ENCODE results near the gene SRGAP3. TPM values are rescaled to one million over a fixed set of nuclear protein-coding genes. Genes with fewer than 3 reads are reported as not detected.

Gene SRGAP3
- total RNA-seq, 1 donor from 2014 or later = 0.54 TPM

GRCh38 chr3:9133656-9134055 is 115.8 kb downstream of the SRGAP3 start:
- no peak for DNase-seq (ENCODE audit: low spot score)
- peaks cover 23% of the 10 kb centered on the region for H3K27me3 Mint-ChIP-seq (ENCODE audit: insufficient read depth)
- intact Hi-C loops (cut with micrococcal nuclease) = no loop called here
- H3K4me3 Mint-ChIP-seq = no peak overlapping the region
- H3K4me1 Mint-ChIP-seq (ENCODE audit: low read depth) = no peaks in the 10 kb centered on the region
- H3K27ac Mint-ChIP-seq = no peak overlapping the region
- H3K9me3 Mint-ChIP-seq = no peaks in the 10 kb centered on the region
- no peaks in the 10 kb centered on the region for H3K36me3 Mint-ChIP-seq (ENCODE audit: low read depth)

DNA sequence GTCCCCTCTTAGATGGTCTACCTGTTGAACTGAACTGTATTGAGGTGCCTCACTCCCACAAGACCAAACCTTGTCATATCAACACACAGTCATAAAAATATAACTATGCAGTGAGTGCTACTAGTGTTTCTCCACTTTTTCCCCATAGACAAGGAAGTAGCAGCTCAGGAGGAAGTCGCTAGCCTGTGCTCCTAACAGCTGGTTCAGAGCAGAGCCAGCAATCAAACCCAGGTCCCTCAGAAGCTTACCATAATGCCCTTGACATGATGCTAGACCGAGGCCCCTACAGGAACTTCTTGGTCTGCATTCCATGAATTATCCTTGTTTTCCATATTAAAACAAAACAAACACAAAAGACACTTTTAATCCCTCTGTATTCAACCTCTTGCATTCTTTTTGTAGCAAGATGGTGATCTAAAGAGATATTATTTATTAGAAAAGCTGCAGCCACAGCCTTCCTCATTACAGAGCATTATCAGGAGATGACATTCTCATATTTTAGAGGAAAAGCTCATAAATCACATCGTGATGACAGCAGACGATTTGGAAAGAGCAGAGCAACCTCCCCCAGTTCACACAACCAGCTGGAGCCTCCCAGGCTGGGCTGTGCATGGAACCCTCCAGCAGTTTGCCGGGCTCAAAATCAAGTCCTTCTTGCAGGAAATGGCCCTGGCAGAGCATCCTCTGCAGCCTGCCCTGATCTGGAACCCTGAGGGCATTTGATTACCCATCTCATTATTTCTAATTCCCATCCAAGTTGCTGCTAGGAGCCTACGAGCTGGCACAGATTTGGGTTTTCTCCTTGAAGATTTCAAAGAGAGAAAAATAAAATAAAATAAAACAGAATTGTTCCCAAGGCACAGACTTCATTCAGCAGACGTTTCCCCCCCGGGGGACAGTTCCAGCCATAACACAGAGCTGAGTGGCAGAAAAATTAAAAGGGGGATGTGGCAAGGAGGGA is 118.8 kb downstream of the SRGAP3 start:
- intact Hi-C loops (cut with micrococcal nuclease) = no loop called here

DNA sequence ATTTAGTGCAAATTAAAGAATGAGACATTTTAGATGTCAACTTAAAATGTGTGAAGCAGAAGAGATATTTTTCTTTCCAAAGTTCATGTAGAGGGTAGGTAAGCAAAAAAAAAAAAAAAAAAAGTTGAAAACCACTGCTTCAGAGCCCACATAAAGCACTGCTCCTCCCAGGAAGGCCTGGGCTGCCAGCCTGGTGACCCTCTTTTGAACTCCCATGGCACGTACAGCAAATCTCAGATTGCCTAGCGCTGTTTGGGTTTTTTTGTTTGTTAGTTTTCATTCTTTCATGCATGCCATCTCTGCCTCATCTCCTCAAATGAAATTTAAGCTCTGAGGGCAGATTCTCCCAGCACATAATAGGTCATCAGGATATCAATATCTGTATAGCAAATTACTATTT is 120.1 kb downstream of the SRGAP3 start:
- DNase-seq (ENCODE audit: low spot score) = no peak
- Mint-ChIP-seq H3K9me3 (no peaks in the 10 kb centered on the region), H3K27ac (no peak overlapping the region), H3K4me1 (ENCODE audit: low read depth) (no peaks in the 10 kb centered on the region), H3K4me3 (no peak overlapping the region), H3K27me3 (ENCODE audit: insufficient read depth) (peaks cover 12% of the 10 kb centered on the region), H3K36me3 (ENCODE audit: low read depth) (no peaks in the 10 kb centered on the region)
- intact Hi-C loops (cut with micrococcal nuclease) = no loop called here

More for the DNA sequence above, 118.8 kb downstream of the SRGAP3 start:
- H3K9me3 Mint-ChIP-seq = no peaks in the 10 kb centered on the region
- no peak overlapping the region for H3K27ac Mint-ChIP-seq
- no peak for DNase-seq (ENCODE audit: low spot score)
- no peaks in the 10 kb centered on the region for H3K36me3 Mint-ChIP-seq (ENCODE audit: low read depth)
- H3K4me3 Mint-ChIP-seq = no peak overlapping the region
- peaks cover 13% of the 10 kb centered on the region for H3K27me3 Mint-ChIP-seq (ENCODE audit: insufficient read depth)
- no peaks in the 10 kb centered on the region for H3K4me1 Mint-ChIP-seq (ENCODE audit: low read depth)

- Mint-ChIP-seq H3K27ac (no peak overlapping the region), H3K27me3 (ENCODE audit: insufficient read depth) (no peaks in the 10 kb centered on the region), H3K4me3 (no peak overlapping the region), H3K36me3 (ENCODE audit: low read depth) (no peaks in the 10 kb centered on the region), H3K4me1 (ENCODE audit: low read depth) (no peaks in the 10 kb centered on the region), H3K9me3 (no peaks in the 10 kb centered on the region)
- DNase-seq (ENCODE audit: low spot score) = no peak
- intact Hi-C loops (cut with micrococcal nuclease) = no loop called here
Measured at GRCh38 chr3:9125278-9125951, 124.0 kb downstream of the SRGAP3 start.

GRCh38 chr3:9124730-9125129 is 124.7 kb downstream of the SRGAP3 start:
- no peak for DNase-seq (ENCODE audit: low spot score)
- H3K27me3 Mint-ChIP-seq (ENCODE audit: insufficient read depth) = no peaks in the 10 kb centered on the region
- H3K27ac Mint-ChIP-seq = no peak overlapping the region
- no peaks in the 10 kb centered on the region for H3K9me3 Mint-ChIP-seq
- H3K4me1 Mint-ChIP-seq (ENCODE audit: low read depth) = no peaks in the 10 kb centered on the region
- H3K36me3 Mint-ChIP-seq (ENCODE audit: low read depth) = no peaks in the 10 kb centered on the region
- no peak overlapping the region for H3K4me3 Mint-ChIP-seq
- intact Hi-C loops (cut with micrococcal nuclease) = no loop called here

DNA sequence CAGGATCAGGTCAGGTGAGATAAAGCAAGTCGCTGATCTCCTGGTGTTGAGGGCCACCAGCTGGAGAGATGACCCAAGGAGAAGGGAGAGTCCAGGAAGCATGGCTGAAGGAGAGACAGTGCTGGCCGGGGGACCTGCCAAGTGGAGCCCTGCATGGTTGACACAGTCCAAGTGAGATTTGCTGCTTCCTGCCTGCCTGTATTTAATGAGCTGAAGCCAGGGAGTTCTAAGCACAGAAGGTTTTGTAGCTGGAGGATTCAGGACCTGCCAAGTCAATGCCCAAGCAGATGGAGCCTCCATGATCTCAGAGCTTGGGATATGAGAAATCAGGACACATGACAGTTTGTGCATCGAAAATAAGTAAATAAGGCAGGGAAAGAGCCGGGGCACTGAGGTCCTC is 125.6 kb downstream of the SRGAP3 start:
- Mint-ChIP-seq H3K9me3 (no peaks in the 10 kb centered on the region), H3K27me3 (ENCODE audit: insufficient read depth) (no peaks in the 10 kb centered on the region), H3K36me3 (ENCODE audit: low read depth) (no peaks in the 10 kb centered on the region), H3K27ac (no peak overlapping the region), H3K4me3 (no peak overlapping the region), H3K4me1 (ENCODE audit: low read depth) (no peaks in the 10 kb centered on the region)
- no peak for DNase-seq (ENCODE audit: low spot score)
- intact Hi-C loops (cut with micrococcal nuclease) = no loop called here

DNA sequence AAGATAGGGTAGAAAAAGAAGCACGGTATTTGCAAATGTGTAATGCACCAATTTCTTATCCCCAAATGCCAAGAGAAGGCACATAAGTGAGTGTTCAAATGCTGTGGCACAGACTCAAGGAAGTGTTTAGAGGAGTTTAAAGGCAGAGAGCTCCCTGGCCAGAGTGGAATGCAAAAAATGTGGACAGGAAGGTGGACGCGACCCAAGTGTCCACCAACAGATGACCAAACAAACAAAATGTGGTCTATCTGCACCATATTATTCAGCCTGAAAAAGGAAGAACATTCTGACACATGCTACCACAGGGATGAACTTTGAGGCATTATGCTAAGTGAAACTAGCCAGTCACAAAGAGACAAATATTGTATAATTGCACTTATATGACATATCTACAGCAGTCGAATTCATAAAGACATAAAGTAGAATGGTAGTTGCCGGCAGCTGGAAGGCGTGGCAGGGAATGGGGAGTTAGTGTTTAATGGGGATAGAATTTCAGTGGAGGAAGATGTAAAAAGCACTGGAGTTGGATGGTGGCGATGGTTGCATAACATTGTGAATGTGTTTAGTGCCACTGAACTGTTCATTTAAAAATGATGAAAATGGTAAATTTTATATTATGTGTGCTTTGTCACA is 126.6 kb downstream of the SRGAP3 start:
- Mint-ChIP-seq H3K9me3 (no peaks in the 10 kb centered on the region), H3K4me3 (no peak overlapping the region), H3K27ac (no peak overlapping the region), H3K36me3 (ENCODE audit: low read depth) (no peaks in the 10 kb centered on the region), H3K27me3 (ENCODE audit: insufficient read depth) (no peaks in the 10 kb centered on the region), H3K4me1 (ENCODE audit: low read depth) (no peaks in the 10 kb centered on the region)
- intact Hi-C loops (cut with micrococcal nuclease) = no loop called here
- DNase-seq (ENCODE audit: low spot score) = no peak

DNA sequence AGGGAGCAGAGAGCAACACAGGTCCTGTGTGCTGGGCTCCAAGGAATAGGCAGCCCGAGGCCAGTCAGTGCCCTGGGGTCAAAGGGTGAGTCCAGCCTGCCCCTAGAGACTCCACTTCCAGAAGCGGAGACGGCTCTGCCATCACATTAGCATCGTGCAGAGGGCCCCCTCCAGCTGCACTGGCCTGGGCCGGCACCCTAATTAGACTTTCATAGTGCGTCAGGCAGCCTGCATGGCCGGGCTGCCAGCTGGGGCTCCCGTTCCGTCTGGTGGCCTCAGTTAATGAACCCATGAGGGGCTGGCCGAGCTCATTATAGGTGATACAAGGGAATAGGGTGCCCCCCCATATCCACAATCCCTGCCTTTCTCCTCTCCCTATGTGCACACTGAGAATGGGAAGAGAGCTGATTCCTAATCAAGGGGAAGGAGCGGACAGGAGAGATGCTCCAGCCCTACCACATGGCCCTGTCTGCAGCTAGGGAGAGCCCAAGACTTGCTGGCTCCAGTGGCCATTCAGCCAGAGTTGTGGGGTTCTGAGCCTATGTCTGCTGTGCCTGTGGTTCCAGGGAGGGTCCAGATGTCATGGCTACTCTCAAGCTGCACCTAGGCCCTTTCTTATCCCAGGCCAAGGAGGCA is 128.0 kb downstream of the SRGAP3 start:
- intact Hi-C loops (cut with micrococcal nuclease) = no loop called here
- Mint-ChIP-seq H3K4me3 (no peak overlapping the region), H3K36me3 (ENCODE audit: low read depth) (no peaks in the 10 kb centered on the region), H3K4me1 (ENCODE audit: low read depth) (no peaks in the 10 kb centered on the region), H3K9me3 (no peaks in the 10 kb centered on the region), H3K27ac (no peak overlapping the region), H3K27me3 (ENCODE audit: insufficient read depth) (peaks cover 4% of the 10 kb centered on the region)
- no peak for DNase-seq (ENCODE audit: low spot score)

DNA sequence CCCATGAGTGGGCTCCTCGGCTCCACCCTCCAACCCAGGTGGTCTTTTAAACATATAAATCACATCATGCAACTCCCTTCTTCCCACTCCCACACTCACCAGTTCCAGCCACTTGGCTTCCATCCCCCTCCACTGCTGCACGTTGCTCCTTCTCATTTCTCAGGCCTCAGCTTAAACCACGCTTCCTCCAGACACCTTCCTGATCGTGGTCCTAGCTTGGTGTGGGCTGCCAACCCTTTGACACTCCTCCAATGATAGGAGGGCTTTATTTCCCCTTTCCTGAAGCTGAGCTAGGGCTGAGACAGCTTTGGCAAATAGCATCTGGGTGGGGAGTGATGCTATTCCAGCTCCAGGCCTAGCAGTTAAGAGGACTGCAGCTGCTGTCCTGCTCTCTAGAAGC is 130.1 kb downstream of the SRGAP3 start:
- H3K36me3 Mint-ChIP-seq (ENCODE audit: low read depth) = no peaks in the 10 kb centered on the region
- H3K9me3 Mint-ChIP-seq = no peaks in the 10 kb centered on the region
- H3K27me3 Mint-ChIP-seq (ENCODE audit: insufficient read depth) = peaks cover 11% of the 10 kb centered on the region
- no peak overlapping the region for H3K4me3 Mint-ChIP-seq
- no peak overlapping the region for H3K27ac Mint-ChIP-seq
- no peak for DNase-seq (ENCODE audit: low spot score)
- intact Hi-C loops (cut with micrococcal nuclease) = no loop called here
- no peaks in the 10 kb centered on the region for H3K4me1 Mint-ChIP-seq (ENCODE audit: low read depth)

GRCh38 chr3:9118222-9118621 is 131.2 kb downstream of the SRGAP3 start:
- Mint-ChIP-seq H3K4me1 (ENCODE audit: low read depth) (no peaks in the 10 kb centered on the region), H3K4me3 (no peak overlapping the region), H3K27me3 (ENCODE audit: insufficient read depth) (peaks cover 11% of the 10 kb centered on the region), H3K27ac (no peak overlapping the region), H3K36me3 (ENCODE audit: low read depth) (no peaks in the 10 kb centered on the region), H3K9me3 (no peaks in the 10 kb centered on the region)
- DNase-seq (ENCODE audit: low spot score) = no peak
- intact Hi-C loops (cut with micrococcal nuclease) = no loop called here

DNA sequence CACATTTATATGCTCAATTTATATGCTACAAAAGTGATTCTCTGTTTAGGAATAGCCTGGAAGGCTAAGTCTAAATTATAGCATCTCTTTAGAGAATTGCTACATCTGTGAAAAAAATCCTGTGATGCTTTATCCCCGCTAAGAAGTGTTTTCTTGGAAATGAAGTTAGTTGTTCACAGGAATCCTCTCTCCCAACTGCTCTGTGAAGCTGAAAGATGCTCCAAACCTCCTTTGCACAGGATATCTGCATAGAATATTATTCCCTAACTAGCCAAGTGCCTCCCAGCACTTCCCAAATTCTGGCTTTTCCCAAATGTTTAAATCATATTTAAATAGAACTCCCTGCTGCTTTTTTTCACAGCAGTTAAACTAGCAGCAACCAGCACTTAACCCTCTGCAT is 132.2 kb downstream of the SRGAP3 start:
- H3K27ac Mint-ChIP-seq = no peak overlapping the region
- H3K36me3 Mint-ChIP-seq (ENCODE audit: low read depth) = no peaks in the 10 kb centered on the region
- DNase-seq (ENCODE audit: low spot score) = no peak
- no peak overlapping the region for H3K4me3 Mint-ChIP-seq
- intact Hi-C loops (cut with micrococcal nuclease) = no loop called here
- H3K4me1 Mint-ChIP-seq (ENCODE audit: low read depth) = no peaks in the 10 kb centered on the region
- H3K27me3 Mint-ChIP-seq (ENCODE audit: insufficient read depth) = peaks cover 11% of the 10 kb centered on the region
- no peaks in the 10 kb centered on the region for H3K9me3 Mint-ChIP-seq

DNA sequence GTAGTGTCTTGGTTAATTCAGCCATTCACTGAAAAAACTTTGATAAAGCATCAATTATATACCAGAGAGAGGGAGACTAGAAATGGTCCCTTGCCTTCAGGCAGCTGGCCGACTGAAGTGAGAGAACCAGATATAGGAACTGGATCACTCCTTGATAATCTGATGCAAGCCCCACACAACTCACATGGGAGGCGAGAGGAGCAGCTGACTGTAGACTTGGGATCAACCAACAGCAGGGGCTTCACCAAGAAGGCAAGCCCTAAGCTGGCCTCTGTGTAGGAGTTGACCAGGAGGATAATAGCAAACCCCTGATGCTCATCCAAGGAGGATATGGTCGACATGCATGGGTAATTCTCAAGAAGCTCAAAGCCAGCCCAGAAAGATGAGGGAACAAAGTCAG is 133.1 kb downstream of the SRGAP3 start:
- intact Hi-C loops (cut with micrococcal nuclease) = no loop called here
- H3K27me3 Mint-ChIP-seq (ENCODE audit: insufficient read depth) = peaks cover 11% of the 10 kb centered on the region
- H3K36me3 Mint-ChIP-seq (ENCODE audit: low read depth) = no peaks in the 10 kb centered on the region
- no peak overlapping the region for H3K27ac Mint-ChIP-seq
- H3K9me3 Mint-ChIP-seq = no peaks in the 10 kb centered on the region
- DNase-seq (ENCODE audit: low spot score) = no peak
- H3K4me3 Mint-ChIP-seq = no peak overlapping the region
- H3K4me1 Mint-ChIP-seq (ENCODE audit: low read depth) = no peaks in the 10 kb centered on the region

- intact Hi-C loops (cut with micrococcal nuclease) = no loop called here
- no peak overlapping the region for H3K4me3 Mint-ChIP-seq
- no peaks in the 10 kb centered on the region for H3K4me1 Mint-ChIP-seq (ENCODE audit: low read depth)
- DNase-seq (ENCODE audit: low spot score) = no peak
- H3K27me3 Mint-ChIP-seq (ENCODE audit: insufficient read depth) = peaks cover 13% of the 10 kb centered on the region
- no peaks in the 10 kb centered on the region for H3K9me3 Mint-ChIP-seq
- no peak overlapping the region for H3K27ac Mint-ChIP-seq
- H3K36me3 Mint-ChIP-seq (ENCODE audit: low read depth) = no peaks in the 10 kb centered on the region
Measured at GRCh38 chr3:9115336-9115735, 134.1 kb downstream of the SRGAP3 start.
